Measurements from ENCODE around the gene FOSB.

FOSB gene

GRCh38 chr19:45485305-45486077 is 17.7 kb downstream of the FOSB start:
- peak; percentile 90 for DNase-seq

- no peak for DNase-seq
Observed at GRCh38 chr19:45488708-45489107, 20.9 kb downstream of the FOSB start.

- DNase-seq: no peak
Observed at GRCh38 chr19:45489216-45489855, 21.5 kb downstream of the FOSB start.

DNA sequence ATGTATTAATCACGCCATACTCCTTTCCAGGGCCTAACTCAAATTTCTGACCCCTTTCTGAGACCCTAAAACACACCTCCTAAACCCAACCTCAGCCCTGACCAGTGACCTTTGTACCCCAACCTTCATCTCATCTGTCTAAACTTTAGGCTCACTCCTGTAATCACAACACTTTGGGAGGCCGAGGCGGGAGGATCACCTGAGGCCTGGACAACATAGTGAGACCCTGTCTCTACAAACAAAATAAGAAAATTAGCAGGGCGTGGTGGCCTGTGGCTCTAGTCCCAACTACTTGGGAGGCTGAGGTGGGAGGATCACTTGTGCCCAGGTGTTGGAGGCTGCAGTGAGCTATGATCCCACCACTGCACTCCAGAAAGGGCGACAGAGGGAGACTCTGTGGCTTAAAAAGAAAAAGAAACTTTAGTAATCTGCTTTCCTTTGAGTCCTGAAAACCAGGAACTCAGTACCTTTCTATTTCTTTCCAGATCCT is 24.4 kb downstream of the FOSB start:
- no peak for DNase-seq

- no peak for DNase-seq
Observed at GRCh38 chr19:45492627-45493470, 25.1 kb downstream of the FOSB start.

GRCh38 chr19:45494261-45494916 is 26.6 kb downstream of the FOSB start:
- DNase-seq: no peak

DNA sequence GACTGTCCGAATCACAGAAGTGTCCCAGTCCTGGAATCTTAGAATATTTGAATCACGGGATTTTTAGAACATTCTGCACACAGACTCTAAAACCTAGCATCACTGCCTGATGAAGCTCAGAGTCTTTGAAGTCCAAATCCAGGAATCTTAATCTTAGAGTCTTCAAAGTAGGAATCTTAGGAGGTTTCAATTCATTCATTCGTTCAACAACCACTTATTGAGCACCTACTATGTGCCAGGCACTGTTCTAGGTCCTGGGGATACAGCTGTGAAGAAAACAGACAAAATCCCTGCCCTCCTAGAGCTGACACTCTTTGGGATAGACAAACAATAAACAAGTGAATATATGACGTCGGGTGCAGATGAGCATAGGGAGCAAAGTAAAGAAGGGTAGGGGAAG is 27.4 kb downstream of the FOSB start:
- no peak for DNase-seq

GRCh38 chr19:45496349-45496953 is 28.7 kb downstream of the FOSB start:
- no peak for DNase-seq

- no peak for DNase-seq
Observed at GRCh38 chr19:45497791-45498190, 30.0 kb downstream of the FOSB start.

- no peak for DNase-seq
Observed at GRCh38 chr19:45498411-45499195, 30.8 kb downstream of the FOSB start, which contains the start of gene PPM1N. Gene PPM1N, plus strand, starts transcription at chr19:45498443. Its CDS starts 30 bp downstream, at chr19:45498473.

- DNase-seq: no peak
Observed at GRCh38 chr19:45499196-45500180, 31.7 kb downstream of the FOSB start.

GRCh38 chr19:45500918-45501729 is 33.3 kb downstream of the FOSB start:
- DNase-seq: no peak

GRCh38 chr19:45501730-45502014 is 33.9 kb downstream of the FOSB start:
- DNase-seq: no peak

DNA sequence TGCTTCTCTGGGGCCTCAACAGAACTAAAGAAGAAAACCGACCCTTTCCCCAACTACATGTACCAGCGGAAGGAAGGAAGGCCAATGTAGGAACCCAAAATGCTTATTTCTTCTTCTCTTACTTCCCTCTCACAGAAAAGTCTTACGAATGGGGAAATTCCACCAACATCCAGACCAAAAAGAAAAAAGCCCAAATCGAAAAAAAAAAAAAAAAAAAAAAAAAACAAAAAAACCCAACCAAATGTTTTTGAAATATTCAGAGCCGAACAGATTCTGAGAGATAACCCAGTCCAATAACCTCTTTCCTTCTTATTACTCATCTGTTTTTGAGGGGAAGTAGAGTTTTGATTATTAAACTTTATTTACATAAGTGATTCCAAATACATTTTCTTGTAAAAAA is 34.3 kb downstream of the FOSB start:
- no peak for DNase-seq

GRCh38 chr19:45503909-45504308 is 36.1 kb downstream of the FOSB start:
- DNase-seq: no peak

DNA sequence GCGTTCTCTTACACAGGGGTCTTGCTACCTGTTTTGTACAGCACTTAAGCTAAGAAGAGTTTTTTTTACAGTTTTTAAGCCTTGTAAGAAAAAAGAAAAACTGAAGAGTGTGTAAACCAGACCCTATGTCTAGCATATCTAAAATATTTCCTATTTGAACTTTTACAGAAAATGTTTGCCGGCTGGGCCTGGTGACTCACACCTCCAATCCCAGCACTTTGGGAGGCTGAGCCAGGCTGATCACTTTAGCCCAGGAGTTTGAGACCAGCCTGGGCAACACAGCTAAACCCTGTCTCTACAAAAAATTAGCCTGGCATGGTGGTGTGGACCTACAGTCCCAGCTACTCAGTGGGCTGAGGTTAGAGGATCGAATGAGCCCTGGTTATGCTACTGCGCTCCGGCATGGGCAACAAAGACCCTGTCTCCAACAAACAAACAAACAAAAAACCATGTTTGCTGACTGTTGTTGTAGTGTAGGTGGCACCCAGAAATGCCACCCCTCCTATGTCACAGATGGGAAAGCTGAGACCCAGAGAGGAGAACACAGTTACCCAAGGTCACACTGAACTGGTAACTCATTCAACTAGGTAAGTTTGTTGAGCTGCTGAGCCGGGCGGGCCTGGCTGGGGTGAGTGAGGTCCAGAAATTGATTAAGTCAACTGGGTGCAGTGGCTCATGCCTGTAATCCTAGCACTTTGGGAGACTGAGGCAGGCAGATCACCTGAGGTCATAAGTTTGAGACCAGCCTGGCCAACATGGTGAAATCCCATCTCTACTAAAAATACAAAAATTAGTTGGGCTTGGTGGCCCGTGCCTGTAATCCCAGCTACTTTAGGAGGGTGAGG is 37.6 kb downstream of the FOSB start:
- DNase-seq: no peak

DNA sequence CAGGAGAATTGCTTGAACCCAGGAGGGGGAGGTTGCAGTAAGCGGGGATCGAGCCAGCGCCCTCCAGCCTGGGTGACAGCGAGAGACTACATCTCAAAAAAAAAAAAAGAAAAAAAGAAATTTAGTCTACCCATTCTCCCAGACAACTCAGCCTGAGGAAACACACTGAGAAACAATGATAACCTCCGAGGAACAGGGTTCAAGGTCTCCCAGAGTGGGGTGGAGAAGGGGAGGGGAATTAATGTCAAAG is 38.1 kb downstream of the FOSB start:
- no peak for DNase-seq

DNA sequence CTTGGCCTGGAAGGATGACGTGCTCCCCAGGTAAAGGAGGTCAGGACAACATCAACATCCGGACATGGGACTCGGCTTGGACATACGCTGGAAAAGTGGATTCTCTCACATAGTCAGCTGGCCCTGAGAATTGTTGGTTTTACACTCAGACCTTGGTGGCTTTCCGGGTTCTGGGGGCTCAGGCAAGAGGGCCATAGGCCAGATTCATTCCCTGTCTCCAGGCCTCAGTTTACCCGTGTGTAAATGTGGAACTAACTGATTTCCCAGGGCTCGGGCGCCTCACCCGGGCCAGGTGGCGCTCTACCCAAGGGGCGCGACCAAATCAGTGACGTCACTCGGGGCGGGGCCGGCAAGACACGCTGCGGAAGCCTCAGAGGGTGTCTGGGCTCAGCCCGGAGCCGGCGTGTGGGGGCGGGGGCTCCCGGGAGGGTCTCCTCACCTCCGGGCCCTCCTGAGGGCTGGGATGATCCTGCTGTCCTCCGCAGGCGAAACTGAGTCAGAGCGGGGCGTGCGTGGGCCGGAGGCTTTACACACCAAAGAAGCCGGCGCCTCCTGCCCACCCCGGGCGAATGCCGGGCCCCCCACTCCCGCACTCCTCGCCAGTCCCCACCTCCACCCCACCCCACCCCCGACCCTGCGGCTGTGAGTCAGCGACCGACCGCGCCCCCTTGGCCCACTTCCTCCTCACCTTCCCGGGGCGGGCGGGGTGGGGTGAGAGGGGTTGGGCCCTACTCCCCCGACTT is 38.6 kb downstream of the FOSB start:
- peak; percentile 70 for DNase-seq

All from DMS 273 treated with DMSO at 0.1 percent for 48 hours (cell line).